NOMO-1 treated with DMSO at 0.1 percent for 48 hours (cell line): ENCODE results near the gene SERTAD3.
A peak's percentile ranks its signal among the peaks of the same experiment; 100 is the strongest.

Experiments used
- DNase-seq: peaks from one replicate; lab custom pipeline; 2025; ENCODE audit not compliant: unreplicated experiment; lab: John Stamatoyannopoulos, UW

Gene SERTAD3

GRCh38 chr19:40425450-40426287 lies 18.5 kb downstream of the SERTAD3 start, which contains the start of gene SERTAD1:
TSS of gene SERTAD1 (minus strand) at chr19:40425992. CDS start at chr19:40423546, 2,446 bp downstream.
- peak; percentile 99 for DNase-seq

- peak; percentile 18 for DNase-seq
These were observed 19.3 kb downstream of the SERTAD3 start for GRCh38 chr19:40424637-40425449.

- no peak for DNase-seq
These were observed 20.2 kb downstream of the SERTAD3 start for GRCh38 chr19:40423938-40424337.

- DNase-seq = no peak
These were observed 21.2 kb downstream of the SERTAD3 start for GRCh38 chr19:40422748-40423566.

GRCh38 chr19:40421993-40422747 lies 22.0 kb downstream of the SERTAD3 start:
- no peak for DNase-seq

GRCh38 chr19:40420766-40421765 lies 23.1 kb downstream of the SERTAD3 start:
- peak; percentile 68 for DNase-seq

GRCh38 chr19:40420451-40420765 lies 23.7 kb downstream of the SERTAD3 start:
- no peak for DNase-seq

- DNase-seq = no peak
These were observed 24.4 kb downstream of the SERTAD3 start for GRCh38 chr19:40419780-40420179.

GRCh38 chr19:40419066-40419612 lies 25.0 kb downstream of the SERTAD3 start:
- DNase-seq = no peak

- DNase-seq = no peak
These were observed 26.1 kb downstream of the SERTAD3 start for GRCh38 chr19:40418040-40418439.

GRCh38 chr19:40417643-40417981 lies 26.5 kb downstream of the SERTAD3 start:
- no peak for DNase-seq

GRCh38 chr19:40416918-40417642 lies 27.1 kb downstream of the SERTAD3 start:
- DNase-seq = peak; percentile 25

- no peak for DNase-seq
These were observed 28.4 kb downstream of the SERTAD3 start for GRCh38 chr19:40415768-40416167.

GRCh38 chr19:40414542-40415535 lies 29.3 kb downstream of the SERTAD3 start:
- DNase-seq = no peak

GRCh38 chr19:40413291-40413845 lies 30.8 kb downstream of the SERTAD3 start, which contains the start of gene PRX:
TSS of gene PRX (minus strand) at chr19:40413378. CDS start at chr19:40407932, 5,446 bp downstream.
- DNase-seq = no peak

GRCh38 chr19:40412866-40413265 lies 31.3 kb downstream of the SERTAD3 start:
- DNase-seq = no peak

GRCh38 chr19:40411958-40412499 lies 32.1 kb downstream of the SERTAD3 start:
- no peak for DNase-seq
